ENCODE measurements around the gene CABLES2.

Gene CABLES2

GRCh38 chr20:62413896-62414481, 6.9 kb upstream of the CABLES2 start:
- Histone ChIP-seq H2AFZ (ENCODE audit: low read depth, low read length) (no peak overlapping the region), H3K27ac (ENCODE audit: low read length) (no peak overlapping the region), H3K79me2 (ENCODE audit: low read length) (no peaks in the 10 kb centered on the region), H3K9ac (ENCODE audit: low read length) (no peak overlapping the region), H3K4me1 (ENCODE audit: low read length) (peaks cover 15% of the 10 kb centered on the region), H3K4me2 (ENCODE audit: low read length) (no peak overlapping the region), H3K27me3 (ENCODE audit: low read depth, low read length) (peaks cover 6% of the 10 kb centered on the region; the same call in 1 of the 2 replicates), H4K20me1 (ENCODE audit: insufficient read depth, low read length) (no peaks in the 10 kb centered on the region), H3K36me3 (replicated peaks; ENCODE audit: low read depth, low read length) (no peaks in the 10 kb centered on the region), H3K4me3 (ENCODE audit: low read length) (no peak overlapping the region), H3K9me3 (ENCODE audit: insufficient read depth, low read length) (no peaks in the 10 kb centered on the region)
- peak; percentile 23 for TF ChIP-seq CTCF (IDR thresholded peaks at IDR 0.05; ENCODE audit: low read depth, low read length)
- no peak for TF ChIP-seq EZH2phosphoT487 (IDR thresholded peaks at IDR 0.05; ENCODE audit: low read depth)

GRCh38 chr20:62413025-62413570, 6.0 kb upstream of the CABLES2 start:
- Histone ChIP-seq H3K9ac (ENCODE audit: low read length) (no peak overlapping the region), H2AFZ (ENCODE audit: low read depth, low read length) (no peak overlapping the region), H3K4me3 (ENCODE audit: low read length) (no peak overlapping the region), H3K4me2 (ENCODE audit: low read length) (no peak overlapping the region), H3K27ac (ENCODE audit: low read length) (no peak overlapping the region), H3K79me2 (ENCODE audit: low read length) (no peaks in the 10 kb centered on the region), H3K27me3 (ENCODE audit: low read depth, low read length) (peaks cover 6% of the 10 kb centered on the region; the same call in 1 of the 2 replicates), H4K20me1 (ENCODE audit: insufficient read depth, low read length) (no peaks in the 10 kb centered on the region), H3K4me1 (ENCODE audit: low read length) (peaks cover 16% of the 10 kb centered on the region), H3K36me3 (replicated peaks; ENCODE audit: low read depth, low read length) (no peaks in the 10 kb centered on the region), H3K9me3 (ENCODE audit: insufficient read depth, low read length) (no peaks in the 10 kb centered on the region)
- TF ChIP-seq EZH2phosphoT487 (IDR thresholded peaks at IDR 0.05; ENCODE audit: low read depth) (no peak), CTCF (IDR thresholded peaks at IDR 0.05; ENCODE audit: low read depth, low read length) (no peak)

GRCh38 chr20:62412194-62413024, 5.3 kb upstream of the CABLES2 start:
- Histone ChIP-seq H3K9ac (ENCODE audit: low read length) (no peak overlapping the region), H3K4me1 (ENCODE audit: low read length) (peaks cover 22% of the 10 kb centered on the region), H3K4me3 (ENCODE audit: low read length) (no peak overlapping the region), H3K79me2 (ENCODE audit: low read length) (no peaks in the 10 kb centered on the region), H3K27ac (ENCODE audit: low read length) (no peak overlapping the region), H3K27me3 (ENCODE audit: low read depth, low read length) (peaks cover 6% of the 10 kb centered on the region; the same call in 1 of the 2 replicates), H4K20me1 (ENCODE audit: insufficient read depth, low read length) (no peaks in the 10 kb centered on the region), H3K9me3 (ENCODE audit: insufficient read depth, low read length) (no peaks in the 10 kb centered on the region), H3K36me3 (replicated peaks; ENCODE audit: low read depth, low read length) (no peaks in the 10 kb centered on the region), H3K4me2 (ENCODE audit: low read length) (no peak overlapping the region), H2AFZ (ENCODE audit: low read depth, low read length) (no peak overlapping the region)
- TF ChIP-seq CTCF (IDR thresholded peaks at IDR 0.05; ENCODE audit: low read depth, low read length): no peak
- TF ChIP-seq EZH2phosphoT487 (IDR thresholded peaks at IDR 0.05; ENCODE audit: low read depth): no peak
